Stimulated activated CD8-positive, alpha-beta memory T cell treated with anti-CD3 and anti-CD28 coated beads, Interleukin-15, amount 100 ng/mL, for 1 hour (primary cell): Measurements from ENCODE around the gene RUFY3.

ENCODE experiments used
- DNase-seq: peaks from one replicate; pipeline ENCODE4 v3.0.0-alpha.2; 2020; ENCODE audit warnings: low read depth

The RUFY3 gene

DNA sequence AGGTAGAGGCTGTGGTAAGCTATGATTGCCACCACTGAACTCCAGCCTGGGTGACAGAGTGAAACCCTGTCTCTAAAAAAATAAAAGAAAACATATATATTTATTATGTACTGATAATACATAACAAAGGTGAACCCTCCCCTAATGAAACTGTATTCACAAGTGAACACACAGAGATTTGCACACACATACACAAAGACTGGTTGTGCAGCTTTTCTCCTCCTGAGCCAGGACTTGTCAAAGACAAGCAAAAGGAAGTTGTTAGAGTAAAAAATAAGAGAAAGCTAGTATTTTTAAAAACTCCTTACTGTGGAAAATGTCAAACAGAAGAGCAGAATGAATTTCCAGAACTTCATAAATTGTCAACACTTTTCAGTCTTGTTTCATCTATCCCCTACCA, 119.4 kb downstream of the RUFY3 start:
- no peak for DNase-seq

GRCh38 chr4:70841951-70842350, 120.2 kb downstream of the RUFY3 start:
- DNase-seq: no peak

DNA sequence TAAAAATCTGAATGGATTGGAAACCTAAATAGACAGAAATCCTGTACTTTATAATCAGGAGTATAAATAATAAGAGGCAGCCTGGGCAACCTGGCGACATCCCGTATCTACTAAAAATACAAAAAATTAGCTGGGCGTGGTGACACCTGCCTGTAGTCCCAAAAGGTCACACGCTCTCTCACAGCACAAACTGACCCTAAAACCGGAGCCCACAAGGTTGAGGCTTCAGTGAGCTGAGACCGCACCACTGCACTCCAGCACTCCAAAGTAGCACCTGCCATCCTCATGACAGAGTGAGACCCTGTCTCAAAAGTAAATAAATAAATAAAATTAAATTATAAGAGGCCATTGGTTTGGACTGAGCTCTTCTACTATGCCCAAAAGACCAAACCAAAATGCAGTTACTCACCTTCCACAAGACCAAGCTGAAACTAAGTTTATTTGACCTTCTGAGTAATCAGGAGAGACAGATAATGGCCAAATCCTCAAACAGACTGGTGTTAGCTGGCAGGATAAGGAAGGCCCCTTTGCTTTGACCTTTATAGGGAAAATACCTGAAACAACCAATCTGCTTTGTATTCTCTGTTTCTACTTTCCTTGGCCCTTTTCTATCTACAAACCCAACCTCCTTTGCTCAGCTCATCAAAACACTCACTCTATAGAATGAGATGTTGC, 121.1 kb downstream of the RUFY3 start:
- DNase-seq: no peak

DNA sequence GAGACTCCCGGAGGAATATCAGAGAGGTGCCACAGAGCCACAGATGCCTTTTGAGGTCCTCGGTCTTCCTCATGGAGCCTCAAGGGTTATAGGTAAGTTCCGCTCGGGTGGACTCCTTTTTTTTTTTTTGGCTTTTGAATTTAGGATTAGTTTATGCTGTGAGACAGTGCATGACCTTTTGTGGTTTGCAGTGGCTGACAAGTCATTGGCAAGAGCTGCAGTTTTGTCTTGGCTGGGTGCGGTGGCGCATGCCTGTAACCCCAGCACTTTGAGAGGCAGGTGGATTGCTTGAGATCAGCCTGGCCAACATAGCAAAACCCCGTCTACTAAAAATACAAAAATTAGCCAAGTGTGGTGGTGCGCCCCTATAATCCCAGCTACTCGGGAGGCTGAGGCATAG, 122.4 kb downstream of the RUFY3 start:
- no peak for DNase-seq

GRCh38 chr4:70849291-70849690, 127.5 kb downstream of the RUFY3 start:
- DNase-seq: no peak

DNA sequence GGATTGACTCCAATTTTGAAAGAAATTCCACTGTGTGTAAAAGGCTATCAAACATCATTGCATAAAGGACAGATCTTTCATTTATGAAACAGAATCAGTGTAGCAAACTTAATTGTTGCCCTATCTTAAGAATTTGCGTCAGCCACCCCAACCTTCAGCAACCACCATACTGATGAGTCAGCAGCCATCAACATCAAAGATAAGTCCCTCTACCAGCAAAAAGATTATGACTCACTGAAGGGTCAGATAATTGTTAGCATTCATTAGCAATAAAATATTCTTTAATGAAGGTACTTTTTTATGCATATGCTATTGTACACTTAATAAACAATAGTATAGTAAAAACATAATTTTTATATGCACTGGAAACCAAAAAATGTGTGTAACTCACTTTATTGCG, 133.7 kb downstream of the RUFY3 start:
- DNase-seq: no peak
